HEK293 (cell line): ENCODE results near the gene CASTOR2.

Experiments used
- CTCF ChIP-seq: fragments of 450-650 bp; formaldehyde crosslinking; IDR thresholded peaks from 2 replicates; pipeline ENCODE4 v1.5.1; 2016; ENCODE audit warnings: missing biosample characterization, missing genetic modification characterization
- ZNF549 ChIP-seq: fragments of 450-650 bp; IDR thresholded peaks from 2 replicates; pipeline ENCODE4 v1.5.1; 2018; ENCODE audit warnings: missing biosample characterization, missing genetic modification characterization, mild to moderate bottlenecking, inconsistent platforms, moderate library complexity
- ZSCAN5A ChIP-seq: fragments of 450-650 bp; formaldehyde crosslinking; IDR thresholded peaks from 2 replicates; pipeline ENCODE4 v1.5.1; 2016; ENCODE audit warnings: missing biosample characterization, missing genetic modification characterization
- TF ChIP-seq, protein P1 (sequence below): fragments of 450-650 bp; formaldehyde crosslinking; IDR thresholded peaks from 2 replicates; pipeline ENCODE4 v1.5.1; 2016; ENCODE audit warnings: missing biosample characterization, missing genetic modification characterization

DNA sequence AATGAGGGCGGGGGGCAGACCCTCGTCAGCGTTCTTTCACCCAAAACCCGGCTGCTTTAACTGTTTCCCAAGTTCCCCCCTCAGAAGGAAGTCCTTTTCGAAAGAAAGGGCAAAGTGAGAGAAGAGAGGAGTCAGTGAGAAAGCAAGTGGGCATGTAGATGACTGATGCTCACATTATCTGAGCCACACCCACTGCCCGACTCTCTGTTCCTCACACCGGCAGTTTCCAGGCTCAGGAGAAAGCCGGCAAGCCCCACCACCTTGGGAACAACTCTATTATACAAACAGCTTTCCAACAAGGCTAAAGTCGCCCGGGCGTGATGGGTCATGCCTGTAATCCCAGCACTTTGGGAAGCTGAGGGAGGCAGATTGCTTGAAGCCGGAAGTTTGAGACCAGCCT, 86.0 kb downstream of the CASTOR2 start:
- TF ChIP-seq ZSCAN5A (tag by site-specific recombination) (no peak), ZNF549 (tag by site-specific recombination) (no peak), CTCF (tag by site-specific recombination) (no peak)
- TF ChIP-seq, protein P1, sequence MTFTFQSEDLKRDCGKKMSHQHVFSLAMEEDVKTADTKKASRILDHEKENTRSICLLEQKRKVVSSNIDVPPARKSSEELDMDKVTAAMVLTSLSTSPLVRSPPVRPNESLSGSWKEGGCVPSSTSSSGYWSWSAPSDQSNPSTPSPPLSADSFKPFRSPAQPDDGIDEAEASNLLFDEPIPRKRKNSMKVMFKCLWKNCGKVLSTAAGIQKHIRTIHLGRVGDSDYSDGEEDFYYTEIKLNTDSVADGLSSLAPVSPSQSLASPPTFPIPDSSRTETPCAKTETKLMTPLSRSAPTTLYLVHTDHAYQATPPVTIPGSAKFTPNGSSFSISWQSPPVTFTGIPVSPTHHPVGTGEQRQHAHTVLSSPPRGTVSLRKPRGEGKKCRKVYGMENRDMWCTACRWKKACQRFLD = no peak
